Measurements from ENCODE around the gene PPM1M.

Gene PPM1M

GRCh38 chr3:52230461-52230860 is 15.1 kb upstream of the PPM1M start:
- POLR2A ChIA-PET, result no interaction called here
- no peak for TF ChIP-seq ARNT (IDR thresholded peaks at IDR 0.05)
- no peak for TF ChIP-seq FOXA1 (IDR thresholded peaks at IDR 0.05)
- no peak for TF ChIP-seq LEF1 (IDR thresholded peaks at IDR 0.05; ENCODE audit: borderline replicate concordance)
- TF ChIP-seq L3MBTL2 (conservative IDR thresholded peaks at IDR 0.05), result no peak
- no peak for TF ChIP-seq NFRKB (IDR thresholded peaks at IDR 0.05)
- TF ChIP-seq BHLHE40 (IDR thresholded peaks at IDR 0.05; ENCODE audit: borderline replicate concordance), result no peak
- TF ChIP-seq FOXK2 (IDR thresholded peaks at IDR 0.05), result no peak
- TF ChIP-seq HDGF (IDR thresholded peaks at IDR 0.05; ENCODE audit: borderline replicate concordance), result no peak
- no peak for TF ChIP-seq TARDBP (IDR thresholded peaks at IDR 0.05)
- TF ChIP-seq PKNOX1 (IDR thresholded peaks at IDR 0.05), result no peak
- TF ChIP-seq SP1 (IDR thresholded peaks at IDR 0.05), result no peak
- no peak for TF ChIP-seq FOXM1 (IDR thresholded peaks at IDR 0.05; ENCODE audit: borderline replicate concordance)
- TF ChIP-seq SUZ12 (IDR thresholded peaks at IDR 0.05), result no peak
- no peak for TF ChIP-seq ELF4 (IDR thresholded peaks at IDR 0.05)
- no peak for TF ChIP-seq ZNF384 (IDR thresholded peaks at IDR 0.05)
- no peak for TF ChIP-seq CTBP1 (IDR thresholded peaks at IDR 0.05; ENCODE audit: borderline replicate concordance)
- no peak for DNase-seq (ENCODE audit: extremely low spot score)
- CTCF ChIA-PET, result interaction anchor here (0.6 to 2.0 kb wide), 9 partner anchors 10 to 216 kb away, joined by 3 to 16 read pairs (median 4); no protein-coding TSS in a partner anchor

DNA sequence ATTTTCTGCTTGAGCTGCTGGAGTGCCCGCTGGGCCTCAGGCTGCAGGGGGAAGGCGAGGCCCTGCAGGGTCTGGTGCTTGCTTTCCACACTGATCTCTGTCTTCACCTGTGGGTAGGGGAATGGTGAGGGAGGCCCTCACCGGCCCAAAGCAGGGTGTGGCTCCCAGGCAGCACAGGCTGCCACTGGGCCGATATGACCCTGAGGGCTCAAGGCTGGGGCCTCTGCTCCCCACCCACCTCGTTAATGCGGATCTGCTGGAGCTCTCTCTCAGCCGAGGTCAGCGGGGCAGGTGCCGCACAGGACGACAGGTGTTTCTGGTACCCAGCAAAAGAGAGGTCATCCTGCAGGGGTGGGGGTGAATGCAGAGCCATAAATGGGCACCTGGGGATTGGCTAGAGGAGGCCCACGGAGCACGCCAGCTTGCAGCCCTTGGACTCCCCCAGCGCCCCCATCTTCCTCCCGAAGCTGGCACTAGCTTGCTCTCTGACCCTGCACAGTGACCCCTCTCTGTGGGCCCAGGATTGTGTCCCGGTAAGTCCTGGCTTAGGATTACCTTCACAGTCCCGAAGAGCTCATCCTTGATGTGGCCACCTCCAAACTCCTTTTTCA is 14.6 kb upstream of the PPM1M start:
- POLR2A ChIA-PET, result interaction anchor here (1.0 kb wide), 1 partner anchor 57 kb away, joined by 3 read pairs; the partner anchor contains the start of gene GLYCTK
- CTCF ChIA-PET, result interaction anchor here (0.6 to 2.2 kb wide), 19 partner anchors 8 to 1759 kb away, joined by 3 to 16 read pairs (median 4); partner anchors contain the start of genes GLYCTK and WDR82

GRCh38 chr3:52231502-52232278 is 13.9 kb upstream of the PPM1M start:
- POLR2A ChIA-PET, result interaction anchor here (0.7 to 1.2 kb wide), 3 partner anchors 9 to 108 kb away, joined by 3 to 4 read pairs (median 3); partner anchors contain the start of gene GLYCTK
- CTCF ChIA-PET, result interaction anchor here (0.5 to 2.2 kb wide), 21 partner anchors 9 to 1759 kb away, joined by 3 to 16 read pairs (median 4); partner anchors contain the start of genes GLYCTK and WDR82
- TF ChIP-seq NFRKB (IDR thresholded peaks at IDR 0.05) (no peak), TARDBP (IDR thresholded peaks at IDR 0.05) (no peak), FOXA1 (IDR thresholded peaks at IDR 0.05) (no peak), SP1 (IDR thresholded peaks at IDR 0.05) (no peak), PKNOX1 (IDR thresholded peaks at IDR 0.05) (no peak), FOXM1 (IDR thresholded peaks at IDR 0.05; ENCODE audit: borderline replicate concordance) (no peak), ARNT (IDR thresholded peaks at IDR 0.05) (no peak), HDGF (IDR thresholded peaks at IDR 0.05; ENCODE audit: borderline replicate concordance) (no peak), CTBP1 (IDR thresholded peaks at IDR 0.05; ENCODE audit: borderline replicate concordance) (no peak), BHLHE40 (IDR thresholded peaks at IDR 0.05; ENCODE audit: borderline replicate concordance) (no peak), ZNF384 (IDR thresholded peaks at IDR 0.05) (no peak), ELF4 (IDR thresholded peaks at IDR 0.05) (no peak)
- DNase-seq (ENCODE audit: extremely low spot score), result peak; percentile 81

More for the DNA sequence above, 14.6 kb upstream of the PPM1M start:
- no peak for DNase-seq (ENCODE audit: extremely low spot score)
- no peak for TF ChIP-seq FOXM1 (IDR thresholded peaks at IDR 0.05; ENCODE audit: borderline replicate concordance)
- no peak for TF ChIP-seq BHLHE40 (IDR thresholded peaks at IDR 0.05; ENCODE audit: borderline replicate concordance)
- TF ChIP-seq CTBP1 (IDR thresholded peaks at IDR 0.05; ENCODE audit: borderline replicate concordance), result no peak
- no peak for TF ChIP-seq FOXA1 (IDR thresholded peaks at IDR 0.05)
- no peak for TF ChIP-seq SUZ12 (IDR thresholded peaks at IDR 0.05)
- no peak for TF ChIP-seq PKNOX1 (IDR thresholded peaks at IDR 0.05)
- no peak for TF ChIP-seq L3MBTL2 (conservative IDR thresholded peaks at IDR 0.05)
- TF ChIP-seq FOXK2 (IDR thresholded peaks at IDR 0.05), result no peak
- TF ChIP-seq HDGF (IDR thresholded peaks at IDR 0.05; ENCODE audit: borderline replicate concordance), result no peak
- no peak for TF ChIP-seq LEF1 (IDR thresholded peaks at IDR 0.05; ENCODE audit: borderline replicate concordance)
- no peak for TF ChIP-seq ARNT (IDR thresholded peaks at IDR 0.05)
- TF ChIP-seq TARDBP (IDR thresholded peaks at IDR 0.05), result no peak
- no peak for TF ChIP-seq ELF4 (IDR thresholded peaks at IDR 0.05)

GRCh38 chr3:52232279-52233107 is 13.1 kb upstream of the PPM1M start:
- DNase-seq (ENCODE audit: extremely low spot score), result no peak
- CTCF ChIA-PET, result interaction anchor here (0.5 to 2.2 kb wide), 13 partner anchors 10 to 214 kb away, joined by 3 to 12 read pairs (median 5); partner anchors contain the start of gene WDR82
- TF ChIP-seq SUZ12 (IDR thresholded peaks at IDR 0.05), result no peak
- TF ChIP-seq CTBP1 (IDR thresholded peaks at IDR 0.05; ENCODE audit: borderline replicate concordance), result no peak
- no peak for TF ChIP-seq ELF4 (IDR thresholded peaks at IDR 0.05)
- TF ChIP-seq NFRKB (IDR thresholded peaks at IDR 0.05), result no peak
- no peak for TF ChIP-seq FOXA1 (IDR thresholded peaks at IDR 0.05)
- no peak for TF ChIP-seq FOXK2 (IDR thresholded peaks at IDR 0.05)
- TF ChIP-seq L3MBTL2 (conservative IDR thresholded peaks at IDR 0.05), result no peak
- no peak for TF ChIP-seq LEF1 (IDR thresholded peaks at IDR 0.05; ENCODE audit: borderline replicate concordance)
- no peak for TF ChIP-seq TARDBP (IDR thresholded peaks at IDR 0.05)
- no peak for TF ChIP-seq SP1 (IDR thresholded peaks at IDR 0.05)
- TF ChIP-seq HDGF (IDR thresholded peaks at IDR 0.05; ENCODE audit: borderline replicate concordance), result no peak
- no peak for TF ChIP-seq PKNOX1 (IDR thresholded peaks at IDR 0.05)
- TF ChIP-seq ARNT (IDR thresholded peaks at IDR 0.05), result no peak
- TF ChIP-seq ZNF384 (IDR thresholded peaks at IDR 0.05), result no peak
- POLR2A ChIA-PET, result interaction anchor here (0.6 to 1.2 kb wide), 3 partner anchors 8 to 107 kb away, joined by 3 to 4 read pairs (median 3); partner anchors contain the start of gene GLYCTK
